ENCODE measurements around the gene TESMIN.

The TESMIN gene

GRCh38 chr11:68759991-68760390 lies 8.7 kb upstream of the TESMIN start:
- no peak for DNase-seq

GRCh38 chr11:68757711-68758110 lies 6.4 kb upstream of the TESMIN start:
- DNase-seq = no peak

GRCh38 chr11:68756171-68756766 lies 4.9 kb upstream of the TESMIN start:
- DNase-seq = no peak

GRCh38 chr11:68753300-68753699 lies 2.0 kb upstream of the TESMIN start:
- no peak for DNase-seq

GRCh38 chr11:68751004-68751325 lies 355 bp downstream of the TESMIN start:
- no peak for DNase-seq

GRCh38 chr11:68750195-68751003 lies 921 bp downstream of the TESMIN start:
- DNase-seq = no peak

- peak; percentile 31 for DNase-seq
These were observed 1.8 kb downstream of the TESMIN start for GRCh38 chr11:68749229-68750123.

GRCh38 chr11:68748061-68748460 lies 3.3 kb downstream of the TESMIN start:
- no peak for DNase-seq

- no peak for DNase-seq
These were observed 7.8 kb downstream of the TESMIN start for GRCh38 chr11:68743539-68743938.

GRCh38 chr11:68741463-68741862 lies 9.9 kb downstream of the TESMIN start:
- peak; percentile 49 for DNase-seq

- no peak for DNase-seq
These were observed 15.7 kb downstream of the TESMIN start for GRCh38 chr11:68735646-68736045.

- no peak for DNase-seq
These were observed 16.2 kb downstream of the TESMIN start for GRCh38 chr11:68735125-68735524.

- DNase-seq = no peak
These were observed 17.2 kb downstream of the TESMIN start for GRCh38 chr11:68734111-68734510.

- DNase-seq = no peak
These were observed 23.5 kb downstream of the TESMIN start for GRCh38 chr11:68727783-68728182.

- DNase-seq = no peak
These were observed 27.0 kb downstream of the TESMIN start for GRCh38 chr11:68724293-68724692.

GRCh38 chr11:68722143-68722542 lies 29.2 kb downstream of the TESMIN start:
- DNase-seq = no peak

GRCh38 chr11:68721075-68721474 lies 30.2 kb downstream of the TESMIN start:
- DNase-seq = no peak

GRCh38 chr11:68715456-68716122 lies 35.7 kb downstream of the TESMIN start:
- no peak for DNase-seq

- no peak for DNase-seq
These were observed 37.1 kb downstream of the TESMIN start for GRCh38 chr11:68714060-68714856.

- no peak for DNase-seq
These were observed 40.2 kb downstream of the TESMIN start for GRCh38 chr11:68711114-68711513.

GRCh38 chr11:68710409-68710808 lies 40.9 kb downstream of the TESMIN start:
- no peak for DNase-seq

- no peak for DNase-seq
These were observed 42.3 kb downstream of the TESMIN start for GRCh38 chr11:68709062-68709461.

Data from fibroblast of skin of back (primary cell).